Mucosa of stomach (tissue), 1 donor: ENCODE measurements around the gene RPAP2.

ENCODE experiments used
- H3K27me3 ChIP-seq: one replicate; pipeline ENCODE4 v1.7.0; 2013; ENCODE audit warnings: mild to moderate bottlenecking, low read length; ENCODE audit not compliant: control insufficient read depth, insufficient read depth
- H3K36me3 ChIP-seq: one replicate; pipeline ENCODE4 v1.7.0; 2013; ENCODE audit warnings: low read length; ENCODE audit not compliant: control insufficient read depth, insufficient read depth
- H3K4me1 ChIP-seq: one replicate; pipeline ENCODE4 v1.7.0; 2013; ENCODE audit warnings: mild to moderate bottlenecking, low read length; ENCODE audit not compliant: control insufficient read depth, insufficient read depth
- H3K4me3 ChIP-seq: one replicate; pipeline ENCODE4 v1.7.0; 2013; ENCODE audit warnings: low read length
- H3K9ac ChIP-seq: one replicate; pipeline ENCODE4 v1.7.0; 2013; ENCODE audit warnings: mild to moderate bottlenecking, low read length, moderate library complexity
- H3K9me3 ChIP-seq: one replicate; pipeline ENCODE4 v1.7.0; 2013; ENCODE audit warnings: mild to moderate bottlenecking, low read length, moderate library complexity; ENCODE audit not compliant: control insufficient read depth
- donor health status: Pancreatic carcinoma.

The RPAP2 gene

GRCh38 chr1:92299477-92300150 lies 755 bp downstream of the RPAP2 start:
- Histone ChIP-seq H3K4me1 (peaks cover 10% of the 10 kb centered on the region), H3K9me3 (no peaks in the 10 kb centered on the region), H3K9ac (peak overlapping the region; percentile 95), H3K27me3 (no peaks in the 10 kb centered on the region), H3K4me3 (peak overlapping the region; percentile 95), H3K36me3 (peaks cover 2% of the 10 kb centered on the region)

GRCh38 chr1:92301021-92301420 lies 2.2 kb downstream of the RPAP2 start:
- no peak overlapping the region for H3K4me3 ChIP-seq
- peaks cover 10% of the 10 kb centered on the region for H3K4me1 ChIP-seq
- H3K9ac ChIP-seq = no peak overlapping the region
- no peaks in the 10 kb centered on the region for H3K27me3 ChIP-seq
- H3K36me3 ChIP-seq = peaks cover 4% of the 10 kb centered on the region
- no peaks in the 10 kb centered on the region for H3K9me3 ChIP-seq

GRCh38 chr1:92306020-92306419 lies 7.2 kb downstream of the RPAP2 start:
- Histone ChIP-seq H3K4me1 (no peaks in the 10 kb centered on the region), H3K9ac (no peak overlapping the region), H3K27me3 (no peaks in the 10 kb centered on the region), H3K36me3 (peaks cover 4% of the 10 kb centered on the region), H3K4me3 (no peak overlapping the region), H3K9me3 (no peaks in the 10 kb centered on the region)

GRCh38 chr1:92307980-92308379 lies 9.1 kb downstream of the RPAP2 start:
- H3K9me3 ChIP-seq = no peaks in the 10 kb centered on the region
- peaks cover 4% of the 10 kb centered on the region for H3K36me3 ChIP-seq

GRCh38 chr1:92310185-92310597 lies 11.3 kb downstream of the RPAP2 start:
- no peaks in the 10 kb centered on the region for H3K4me1 ChIP-seq
- no peaks in the 10 kb centered on the region for H3K9me3 ChIP-seq
- no peak overlapping the region for H3K9ac ChIP-seq
- H3K4me3 ChIP-seq = no peak overlapping the region
- no peaks in the 10 kb centered on the region for H3K36me3 ChIP-seq
- H3K27me3 ChIP-seq = no peaks in the 10 kb centered on the region

More at GRCh38 chr1:92307980-92308379, 9.1 kb downstream of the RPAP2 start:
- Histone ChIP-seq H3K4me1 (no peaks in the 10 kb centered on the region), H3K27me3 (no peaks in the 10 kb centered on the region), H3K4me3 (no peak overlapping the region), H3K9ac (no peak overlapping the region)

- H3K36me3 ChIP-seq = no peaks in the 10 kb centered on the region
- no peaks in the 10 kb centered on the region for H3K27me3 ChIP-seq
- H3K4me1 ChIP-seq = no peaks in the 10 kb centered on the region
Measured at GRCh38 chr1:92314024-92314423, 15.2 kb downstream of the RPAP2 start.

GRCh38 chr1:92315766-92316599 lies 17.1 kb downstream of the RPAP2 start:
- Histone ChIP-seq H3K4me1 (no peaks in the 10 kb centered on the region), H3K9me3 (no peaks in the 10 kb centered on the region), H3K27me3 (no peaks in the 10 kb centered on the region), H3K36me3 (no peaks in the 10 kb centered on the region), H3K4me3 (no peak overlapping the region), H3K9ac (no peak overlapping the region)

More at GRCh38 chr1:92314024-92314423, 15.2 kb downstream of the RPAP2 start:
- Histone ChIP-seq H3K9ac (no peak overlapping the region), H3K4me3 (no peak overlapping the region), H3K9me3 (no peaks in the 10 kb centered on the region)

GRCh38 chr1:92317836-92318493 lies 19.1 kb downstream of the RPAP2 start:
- Histone ChIP-seq H3K9me3 (no peaks in the 10 kb centered on the region), H3K4me3 (no peak overlapping the region), H3K36me3 (no peaks in the 10 kb centered on the region), H3K27me3 (no peaks in the 10 kb centered on the region), H3K4me1 (no peaks in the 10 kb centered on the region), H3K9ac (no peak overlapping the region)

GRCh38 chr1:92323473-92324453 lies 24.9 kb downstream of the RPAP2 start:
- Histone ChIP-seq H3K4me3 (no peak overlapping the region), H3K4me1 (no peaks in the 10 kb centered on the region), H3K36me3 (no peaks in the 10 kb centered on the region), H3K9me3 (no peaks in the 10 kb centered on the region), H3K27me3 (no peaks in the 10 kb centered on the region), H3K9ac (no peak overlapping the region)

GRCh38 chr1:92324784-92325183 lies 25.9 kb downstream of the RPAP2 start:
- H3K27me3 ChIP-seq = no peaks in the 10 kb centered on the region
- H3K4me1 ChIP-seq = no peaks in the 10 kb centered on the region
- H3K4me3 ChIP-seq = no peak overlapping the region
- H3K36me3 ChIP-seq = no peaks in the 10 kb centered on the region
- H3K9ac ChIP-seq = no peak overlapping the region
- H3K9me3 ChIP-seq = no peaks in the 10 kb centered on the region

GRCh38 chr1:92326681-92327080 lies 27.8 kb downstream of the RPAP2 start:
- Histone ChIP-seq H3K27me3 (no peaks in the 10 kb centered on the region), H3K9ac (no peak overlapping the region), H3K36me3 (no peaks in the 10 kb centered on the region), H3K4me3 (no peak overlapping the region), H3K9me3 (no peaks in the 10 kb centered on the region), H3K4me1 (no peaks in the 10 kb centered on the region)
